GM12878 (cell line): ENCODE results near the gene SMIM22. TPM values are rescaled to one million over a fixed set of nuclear protein-coding genes. Genes with fewer than 3 reads are reported as not detected.

ENCODE experiments used
- ATAC-seq: fragments of 200-7000 bp; cut with Tn5 transposase; 3 replicates; pipeline ENCODE4 v1.9.1; 2020; ENCODE audit warnings: mild to moderate bottlenecking, moderate library complexity
- BruUV-seq: library from RNA; stranded (reverse); fragments of 400-500 nt; replicated peaks from 2 replicates; lab custom pipeline; 2021; lab: Mats Ljungman, UMichigan
- CTCF ChIA-PET: fragments of 300-600 bp; sonication (Branson Sonifier 250); formaldehyde crosslinking; extraction: SDS; loops from one replicate; lab custom pipeline; 2021; ENCODE audit warnings: inconsistent platforms; lab: Yijun Ruan, JAX
- POLR2A ChIA-PET: fragments of 350-600 bp; formaldehyde crosslinking; extraction: SDS; loops from one replicate; lab custom pipeline; 2021; ENCODE audit warnings: inconsistent platforms; lab: Charles Lee
- RAD21 ChIA-PET: fragments of 300-600 bp; sonication (Branson Sonifier 250); formaldehyde crosslinking; loops from one replicate; lab custom pipeline; 2023; ENCODE audit warnings: antibody characterized with exemption; ENCODE audit not compliant: unreplicated experiment; lab: Charles Lee
- SMC1A ChIA-PET: fragments of 300-600 bp; sonication (Branson Sonifier 250); formaldehyde crosslinking; loops from one replicate; lab custom pipeline; 2023; ENCODE audit not compliant: unreplicated experiment, uncharacterized antibody; lab: Charles Lee
- DNase-seq: peaks from one replicate; pipeline ENCODE4 v3.0.0-alpha.2; 2011; ENCODE audit warnings: low read depth, low spot score
- FAIRE-seq: peaks from 3 replicates; lab custom pipeline; 2011; peaks lifted over from hg19 to GRCh38; lab: Jason Lieb, UNC
- H2AFZ ChIP-seq: 2 replicates; pipeline ENCODE4 v1.6.0; 2011; ENCODE audit warnings: low read depth, low read length, control low read depth; ENCODE audit not compliant: control insufficient read depth
- H3K27ac ChIP-seq: 2 replicates; pipeline ENCODE4 v1.5.1; 2011; ENCODE audit warnings: control low read depth; ENCODE audit not compliant: control insufficient read depth, insufficient read depth
- H3K27me3 ChIP-seq, 2 experiments: replicated peaks in 1 of 2; 2 replicates each; pipeline versions ENCODE4 v1.6.0 to v1.6.1; 2011; ENCODE audit warnings: low read length in 1 of 2; ENCODE audit not compliant: control insufficient read depth in 2 of 2, insufficient read depth in 2 of 2
- H3K36me3 ChIP-seq, 2 experiments: 2 replicates each; pipeline ENCODE4 v1.5.1; 2011; ENCODE audit warnings: low read length in 1 of 2; ENCODE audit not compliant: control insufficient read depth in 2 of 2, insufficient read depth in 2 of 2
- H3K4me1 ChIP-seq: 2 replicates; pipeline ENCODE4 v1.6.1; 2011; ENCODE audit warnings: mild to moderate bottlenecking, low read length, moderate library complexity, mixed read lengths; ENCODE audit not compliant: control insufficient read depth, insufficient read depth
- H3K4me2 ChIP-seq: 2 replicates; pipeline ENCODE4 v1.6.0; 2011; ENCODE audit warnings: control low read depth; ENCODE audit not compliant: control insufficient read depth, insufficient read depth
- H3K4me3 ChIP-seq: fragments of 200-600 bp; sonication (generic); 2 replicates; pipeline ENCODE4 v1.5.1; 2016
- H3K79me2 ChIP-seq: 2 replicates; pipeline ENCODE4 v1.6.0; 2011; ENCODE audit warnings: low read length; ENCODE audit not compliant: control insufficient read depth, insufficient read depth
- H3K9ac ChIP-seq: 2 replicates; pipeline ENCODE4 v1.8.0; 2011; ENCODE audit warnings: low read length, control low read depth, mixed read lengths; ENCODE audit not compliant: control insufficient read depth, insufficient read depth
- H3K9me3 ChIP-seq: replicated peaks from 3 replicates; pipeline ENCODE4 v1.5.1; 2011; ENCODE audit warnings: mild to moderate bottlenecking, low read length; ENCODE audit not compliant: control insufficient read depth, insufficient read depth
- H4K20me1 ChIP-seq: 2 replicates; pipeline ENCODE4 v1.6.0; 2011; ENCODE audit not compliant: control insufficient read depth, insufficient read depth
- BACH1 ChIP-seq: fragments of 450-650 bp; IDR thresholded peaks from 2 replicates; pipeline ENCODE4 v1.6.1; 2017; ENCODE audit warnings: mild to moderate bottlenecking, borderline replicate concordance
- BRCA1 ChIP-seq: IDR thresholded peaks from 2 replicates; pipeline ENCODE4 v1.6.1; 2011; ENCODE audit warnings: low read depth, low read length, improper control_type of control experiment
- CEBPB ChIP-seq, 2 experiments: fragments of 150-350 bp in 1 of 2; IDR thresholded peaks; 2 replicates each; pipeline ENCODE4 v1.6.1; 2012 to 2014; ENCODE audit warnings: low read depth in 2 of 2, low read length in 2 of 2, borderline replicate concordance in 1 of 2, inconsistent platforms in 1 of 2
- EP300 ChIP-seq, 2 experiments: fragments of 150-350 bp in 1 of 2; IDR thresholded peaks; 2 replicates each; pipeline ENCODE4 v1.6.1; 2011 to 2012; ENCODE audit warnings: low read depth in 2 of 2, low read length in 2 of 2, borderline replicate concordance in 1 of 2, improper control_type of control experiment in 1 of 2, inconsistent platforms in 1 of 2; ENCODE audit not compliant: control insufficient read depth in 1 of 2
- FOS ChIP-seq: IDR thresholded peaks from 3 replicates; pipeline ENCODE4 v1.6.1; 2011; ENCODE audit warnings: borderline replicate concordance; ENCODE audit not compliant: insufficient read length; ENCODE audit errors: extremely low read depth
- IKZF1 ChIP-seq: fragments of 450-650 bp; conservative IDR thresholded peaks from 2 replicates; pipeline ENCODE4 v1.6.1; 2017; ENCODE audit warnings: antibody characterized with exemption, mild to moderate bottlenecking
- IKZF2 ChIP-seq, 2 experiments: fragments of 450-650 bp; IDR thresholded peaks; 2 replicates each; pipeline ENCODE4 v1.6.1; 2017; ENCODE audit warnings: mild to moderate bottlenecking in 2 of 2, moderate library complexity in 2 of 2
- MTA2 ChIP-seq: fragments of 450-650 bp; IDR thresholded peaks from 2 replicates; pipeline ENCODE4 v1.6.1; 2016; ENCODE audit warnings: low read depth, mild to moderate bottlenecking, moderate library complexity
- MTA3 ChIP-seq: IDR thresholded peaks from 2 replicates; pipeline ENCODE4 v1.6.1; 2012; ENCODE audit warnings: low read length, inconsistent platforms, borderline replicate concordance
- POLR2A ChIP-seq: IDR thresholded peaks from 2 replicates; pipeline ENCODE4 v1.6.1; 2011; ENCODE audit warnings: low read depth, mild to moderate bottlenecking, low read length
- POU2F2 ChIP-seq: IDR thresholded peaks from 3 replicates; pipeline ENCODE4 v1.6.1; 2011; ENCODE audit warnings: low read depth, mild to moderate bottlenecking, low read length, borderline replicate concordance
- RB1 ChIP-seq: fragments of 450-650 bp; formaldehyde crosslinking; IDR thresholded peaks from 2 replicates; pipeline ENCODE4 v1.6.1; 2017; ENCODE audit warnings: mild to moderate bottlenecking, borderline replicate concordance
- RBBP5 ChIP-seq: fragments of 200-600 bp; sonication (generic); conservative IDR thresholded peaks from 2 replicates; pipeline ENCODE4 v1.6.1; 2016
- RELB ChIP-seq: fragments of 450-650 bp; IDR thresholded peaks from 2 replicates; pipeline ENCODE4 v1.6.1; 2017; ENCODE audit warnings: low read depth, mild to moderate bottlenecking, moderate library complexity
- SIX5 ChIP-seq: IDR thresholded peaks from 2 replicates; pipeline ENCODE4 v1.6.1; 2011; ENCODE audit warnings: mild to moderate bottlenecking, low read depth, low read length, moderate library complexity; ENCODE audit not compliant: severe bottlenecking
- WRNIP1 ChIP-seq: IDR thresholded peaks from 2 replicates; pipeline ENCODE4 v1.6.1; 2011; ENCODE audit warnings: low read depth, low read length, improper control_type of control experiment, borderline replicate concordance
- ZNF207 ChIP-seq: fragments of 450-650 bp; IDR thresholded peaks from 2 replicates; pipeline ENCODE4 v1.6.1; 2014; ENCODE audit warnings: antibody characterized with exemption, mild to moderate bottlenecking, borderline replicate concordance
- WGBS: methylation state at CpG from one replicate; pipeline ENCODE4 v1.1.6; 2016; ENCODE audit warnings: low lambda C conversion rate; ENCODE audit not compliant: insufficient replicate concordance, insufficient coverage; ENCODE audit errors: missing lambda C conversion rate; 5-methylcytosine and 5-hydroxymethylcytosine counted together
- in situ Hi-C: fragments of 300-500 bp; cut with MboI; formaldehyde crosslinking; loops from 9 replicates; pipeline ENCODE4 v1.14.3; 2018; ENCODE audit warnings: mixed read lengths
- intact Hi-C: fragments of 100-400 bp; cut with micrococcal nuclease; formaldehyde crosslinking; loops from one replicate; pipeline ENCODE4 v1.14.2; 2022; ENCODE audit not compliant: unreplicated experiment
- polyA plus RNA-seq, 11 experiments: library from polyadenylated mRNA; depleted of rRNA in 4 of 11; unstranded in 6 of 11; stranded (reverse) in 5 of 11; fragments of >200 nt; fragmentation: Nextera tagmentation in 4 of 11; fragmentation: Illumina TruSeq in 1 of 11; extraction: Ambion mirVana in 4 of 11; extraction: Trizol in 1 of 11; gene quantifications; 1 replicate in 1 of 11; 2 replicates in 10 of 11; pipeline versions ENCODE4 v1.2.1 to v1.2.3, GENCODE V29; 2011 to 2016; ENCODE audit warnings: inconsistent platforms in 2 of 11, missing spikeins in 2 of 11, low read depth in 1 of 11
- total RNA-seq, 4 experiments: library from RNA; depleted of rRNA in 3 of 4; stranded (reverse); fragments of >200 nt in 3 of 4; fragmentation: Illumina TruSeq in 1 of 4; extraction: Trizol in 1 of 4; gene quantifications; 2 replicates each; pipeline versions ENCODE4 v1.2.1 to v1.2.3, GENCODE V29; 2013 to 2021
- TF ChIP-seq, protein P1 (sequence below): fragments of 450-650 bp; IDR thresholded peaks from 2 replicates; pipeline ENCODE4 v1.6.1; 2017; ENCODE audit warnings: mild to moderate bottlenecking, moderate library complexity

The SMIM22 gene
- total and polyA plus RNA-seq, 10 of the 15 experiments (the other 5 are each of a cell fraction or from before 2014, with no cell fraction given): 0.83 TPM; not detected in 9

- intact Hi-C loops: loop anchor here (10.0 kb wide), 2 partner anchors 154 to 186 kb away; partner anchors contain the start of genes SEC14L5 and UBALD1
- TF ChIP-seq MTA3: no peak
- TF ChIP-seq POU2F2: no peak
- TF ChIP-seq IKZF2 (IDR thresholded peaks at IDR 0.05): peak in 1 of 2 experiments; percentile 10; a peak in 1 of 4 replicates
- TF ChIP-seq IKZF1: peak; percentile 52
- TF ChIP-seq MTA2: peak; percentile 56; the same call in 1 of the 2 replicates
- no peak for TF ChIP-seq ZNF207
- TF ChIP-seq CEBPB (IDR thresholded peaks at IDR 0.05; ENCODE audit: borderline replicate concordance in 1 of 2, low read depth in 2 of 2, low read length in 2 of 2): no peak
- TF ChIP-seq BRCA1: no peak
- TF ChIP-seq POLR2A: peak; percentile 77
- TF ChIP-seq FOS: no peak
- TF ChIP-seq RBBP5: no peak
- TF ChIP-seq RELB: no peak
- no peak for TF ChIP-seq RB1
- TF ChIP-seq BACH1: no peak
- TF ChIP-seq SIX5: no peak
- no peak for TF ChIP-seq WRNIP1
- no peak; a peak in 1 of 4 replicates for TF ChIP-seq EP300 (IDR thresholded peaks at IDR 0.05; ENCODE audit: borderline replicate concordance in 1 of 2, control insufficient read depth in 1 of 2, low read depth in 2 of 2, low read length in 2 of 2)
- TF ChIP-seq, protein P1, sequence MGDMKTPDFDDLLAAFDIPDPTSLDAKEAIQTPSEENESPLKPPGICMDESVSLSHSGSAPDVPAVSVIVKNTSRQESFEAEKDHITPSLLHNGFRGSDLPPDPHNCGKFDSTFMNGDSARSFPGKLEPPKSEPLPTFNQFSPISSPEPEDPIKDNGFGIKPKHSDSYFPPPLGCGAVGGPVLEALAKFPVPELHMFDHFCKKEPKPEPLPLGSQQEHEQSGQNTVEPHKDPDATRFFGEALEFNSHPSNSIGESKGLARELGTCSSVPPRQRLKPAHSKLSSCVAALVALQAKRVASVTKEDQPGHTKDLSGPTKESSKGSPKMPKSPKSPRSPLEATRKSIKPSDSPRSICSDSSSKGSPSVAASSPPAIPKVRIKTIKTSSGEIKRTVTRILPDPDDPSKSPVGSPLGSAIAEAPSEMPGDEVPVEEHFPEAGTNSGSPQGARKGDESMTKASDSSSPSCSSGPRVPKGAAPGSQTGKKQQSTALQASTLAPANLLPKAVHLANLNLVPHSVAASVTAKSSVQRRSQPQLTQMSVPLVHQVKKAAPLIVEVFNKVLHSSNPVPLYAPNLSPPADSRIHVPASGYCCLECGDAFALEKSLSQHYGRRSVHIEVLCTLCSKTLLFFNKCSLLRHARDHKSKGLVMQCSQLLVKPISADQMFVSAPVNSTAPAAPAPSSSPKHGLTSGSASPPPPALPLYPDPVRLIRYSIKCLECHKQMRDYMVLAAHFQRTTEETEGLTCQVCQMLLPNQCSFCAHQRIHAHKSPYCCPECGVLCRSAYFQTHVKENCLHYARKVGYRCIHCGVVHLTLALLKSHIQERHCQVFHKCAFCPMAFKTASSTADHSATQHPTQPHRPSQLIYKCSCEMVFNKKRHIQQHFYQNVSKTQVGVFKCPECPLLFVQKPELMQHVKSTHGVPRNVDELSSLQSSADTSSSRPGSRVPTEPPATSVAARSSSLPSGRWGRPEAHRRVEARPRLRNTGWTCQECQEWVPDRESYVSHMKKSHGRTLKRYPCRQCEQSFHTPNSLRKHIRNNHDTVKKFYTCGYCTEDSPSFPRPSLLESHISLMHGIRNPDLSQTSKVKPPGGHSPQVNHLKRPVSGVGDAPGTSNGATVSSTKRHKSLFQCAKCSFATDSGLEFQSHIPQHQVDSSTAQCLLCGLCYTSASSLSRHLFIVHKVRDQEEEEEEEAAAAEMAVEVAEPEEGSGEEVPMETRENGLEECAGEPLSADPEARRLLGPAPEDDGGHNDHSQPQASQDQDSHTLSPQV: no peak
Measured at GRCh38 chr16:4800290-4801041, 5.3 kb downstream of the SMIM22 start.

More at GRCh38 chr16:4800290-4801041, 5.3 kb downstream of the SMIM22 start:
- SMC1A ChIA-PET: interaction anchor here (1.3 to 1.4 kb wide), 3 partner anchors 8 to 66 kb away, joined by 4 to 5 read pairs (median 4); partner anchors contain the start of genes ANKS3, DNAAF8 and ZNF500
- Histone ChIP-seq H3K36me3 (peaks cover 0 to 3% of the 10 kb centered on the region in 2 experiments; a peak in 2 of 4 replicates), H3K27ac (peak overlapping the region; percentile 60), H2AFZ (peak overlapping the region; percentile 79), H3K27me3 (no peaks in the 10 kb centered on the region), H3K9me3 (no peaks in the 10 kb centered on the region), H3K79me2 (no peaks in the 10 kb centered on the region), H4K20me1 (no peaks in the 10 kb centered on the region), H3K4me3 (peak overlapping the region; percentile 72), H3K4me1 (peaks cover 20% of the 10 kb centered on the region), H3K4me2 (peak overlapping the region; percentile 97), H3K9ac (peak overlapping the region; percentile 59)
- RAD21 ChIA-PET: interaction anchor here (1.0 to 1.2 kb wide), 2 partner anchors 32 to 66 kb away, joined by 5 to 6 read pairs; partner anchors contain the start of genes ANKS3 and DNAAF8
- 67% methylated on average over 17 of the region's 17 CpGs for WGBS
- FAIRE-seq: peak; percentile 65
- CTCF ChIA-PET: interaction anchor here (1.0 to 1.3 kb wide), 3 partner anchors 31 to 156 kb away, joined by 3 to 4 read pairs (median 3); no protein-coding TSS in a partner anchor
- POLR2A ChIA-PET: interaction anchor here (1.7 to 2.1 kb wide), 2 partner anchors 32 to 66 kb away, joined by 5 to 8 read pairs; partner anchors contain the start of genes ANKS3 and DNAAF8
- DNase-seq: no peak
- ATAC-seq: peak; percentile 44
- no TSS peak for BruUV-seq
- in situ Hi-C loops: no loop called here
